ENCODE data around the gene DCLK3. TPM values are rescaled to one million over a fixed set of nuclear protein-coding genes. Genes with fewer than 3 reads are reported as not detected.

Gene DCLK3
- total RNA-seq, 1 experiment from 2014 or later: 0.06 TPM

- Histone ChIP-seq H3K36me3 (ENCODE audit: insufficient read depth, low read length, poor library complexity, severe bottlenecking) (no peaks in the 10 kb centered on the region), H3K9me3 (ENCODE audit: low read depth, low read length, poor library complexity, severe bottlenecking) (no peaks in the 10 kb centered on the region), H3K4me3 (ENCODE audit: low read depth, low read length, poor library complexity, severe bottlenecking) (no peak overlapping the region), H3K27me3 (replicated peaks; ENCODE audit: insufficient read depth, low read depth, low read length, poor library complexity) (no peaks in the 10 kb centered on the region), H3K27ac (ENCODE audit: low read depth, low read length, poor library complexity, severe bottlenecking) (no peak overlapping the region), H3K4me1 (ENCODE audit: insufficient read depth, low read length, poor library complexity, severe bottlenecking) (peaks cover 10% of the 10 kb centered on the region)
- ChIA-PET CTCF (interaction anchor here (1.5 kb wide), 1 partner anchor 161 kb away, joined by 3 read pairs; no protein-coding TSS in a partner anchor), POLR2A (ENCODE audit: low non-redundant PET) (no interaction called here)
- BruUV-seq (replicated peaks): no TSS peak
- peak; percentile 66 for DNase-seq (ENCODE audit: low spot score)
- intact Hi-C loops (cut with micrococcal nuclease; ENCODE audit: unreplicated experiment): loop anchor here (10.0 kb wide), 2 partner anchors 163 to 583 kb away; no protein-coding TSS in a partner anchor
- TF ChIP-seq EZH2 (IDR thresholded peaks at IDR 0.05; ENCODE audit: borderline replicate concordance, low read depth, low read length, poor library complexity, severe bottlenecking) (no peak), CTCF (conservative IDR thresholded peaks at IDR 0.05; ENCODE audit: low read depth, low read length) (peak; percentile 22; the same call in 1 of the 2 replicates)
Observed at GRCh38 chr3:36707623-36708409, 56.5 kb downstream of the DCLK3 start.

GRCh38 chr3:36705015-36705414 is 59.3 kb downstream of the DCLK3 start:
- CTCF ChIA-PET: no interaction called here
- H3K27ac ChIP-seq (ENCODE audit: low read depth, low read length, poor library complexity, severe bottlenecking): no peak overlapping the region
- TF ChIP-seq EZH2 (IDR thresholded peaks at IDR 0.05; ENCODE audit: borderline replicate concordance, low read depth, low read length, poor library complexity, severe bottlenecking): no peak
- TF ChIP-seq CTCF (conservative IDR thresholded peaks at IDR 0.05; ENCODE audit: low read depth, low read length): no peak
- H3K4me3 ChIP-seq (ENCODE audit: low read depth, low read length, poor library complexity, severe bottlenecking): no peak overlapping the region
- no peaks in the 10 kb centered on the region for H3K36me3 ChIP-seq (ENCODE audit: insufficient read depth, low read length, poor library complexity, severe bottlenecking)
- POLR2A ChIA-PET (ENCODE audit: low non-redundant PET): no interaction called here
- no peaks in the 10 kb centered on the region for H3K27me3 ChIP-seq (replicated peaks; ENCODE audit: insufficient read depth, low read depth, low read length, poor library complexity)
- no peak for DNase-seq (ENCODE audit: low spot score)
- intact Hi-C loops (cut with micrococcal nuclease; ENCODE audit: unreplicated experiment): loop anchor here (10.0 kb wide), 2 partner anchors 160 to 580 kb away; no protein-coding TSS in a partner anchor
- H3K9me3 ChIP-seq (ENCODE audit: low read depth, low read length, poor library complexity, severe bottlenecking): no peaks in the 10 kb centered on the region
- no TSS peak for BruUV-seq (replicated peaks)
- peaks cover 10% of the 10 kb centered on the region for H3K4me1 ChIP-seq (ENCODE audit: insufficient read depth, low read length, poor library complexity, severe bottlenecking)

DNA sequence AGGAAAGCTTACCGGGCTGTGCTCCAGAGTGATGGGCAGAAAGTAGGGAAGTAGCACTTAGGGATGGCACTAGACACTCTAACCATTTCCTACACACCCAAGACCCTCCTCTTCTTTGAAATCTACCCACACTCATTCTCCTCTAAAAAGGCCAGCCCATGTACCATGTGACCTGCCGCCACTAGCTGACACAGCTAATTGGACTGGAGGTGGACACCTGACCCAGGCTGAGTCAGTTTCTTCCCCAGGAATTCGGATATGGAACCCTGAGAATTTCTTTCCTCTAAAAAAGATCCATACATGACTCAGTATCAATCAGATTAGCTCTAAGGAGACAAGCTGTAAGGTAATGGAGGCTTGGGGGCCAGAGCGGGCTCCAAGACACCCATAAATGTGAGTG is 60.1 kb downstream of the DCLK3 start:
- Histone ChIP-seq H3K27ac (ENCODE audit: low read depth, low read length, poor library complexity, severe bottlenecking) (no peak overlapping the region), H3K27me3 (replicated peaks; ENCODE audit: insufficient read depth, low read depth, low read length, poor library complexity) (no peaks in the 10 kb centered on the region), H3K4me3 (ENCODE audit: low read depth, low read length, poor library complexity, severe bottlenecking) (no peak overlapping the region), H3K4me1 (ENCODE audit: insufficient read depth, low read length, poor library complexity, severe bottlenecking) (peaks cover 10% of the 10 kb centered on the region), H3K9me3 (ENCODE audit: low read depth, low read length, poor library complexity, severe bottlenecking) (no peaks in the 10 kb centered on the region), H3K36me3 (ENCODE audit: insufficient read depth, low read length, poor library complexity, severe bottlenecking) (no peaks in the 10 kb centered on the region)
- no peak for DNase-seq (ENCODE audit: low spot score)
- TF ChIP-seq CTCF (conservative IDR thresholded peaks at IDR 0.05; ENCODE audit: low read depth, low read length) (no peak), EZH2 (IDR thresholded peaks at IDR 0.05; ENCODE audit: borderline replicate concordance, low read depth, low read length, poor library complexity, severe bottlenecking) (no peak)
- POLR2A ChIA-PET (ENCODE audit: low non-redundant PET): no interaction called here
- BruUV-seq (replicated peaks): no TSS peak
- intact Hi-C loops (cut with micrococcal nuclease; ENCODE audit: unreplicated experiment): loop anchor here (10.0 kb wide), 2 partner anchors 159 to 579 kb away; no protein-coding TSS in a partner anchor
- CTCF ChIA-PET: no interaction called here
